NCI-H1105 treated with DMSO at 0.1 percent for 48 hours (cell line): ENCODE results near the gene MRPL20.
"Not testable (repeated sequence)": the region's sequence is repeated elsewhere in the genome, so short reads cannot be mapped to it uniquely, and the experiment has no call there.

ENCODE experiments used
- DNase-seq: peaks from one replicate; lab custom pipeline; 2025; lab: John Stamatoyannopoulos, UW

The MRPL20 gene

DNA sequence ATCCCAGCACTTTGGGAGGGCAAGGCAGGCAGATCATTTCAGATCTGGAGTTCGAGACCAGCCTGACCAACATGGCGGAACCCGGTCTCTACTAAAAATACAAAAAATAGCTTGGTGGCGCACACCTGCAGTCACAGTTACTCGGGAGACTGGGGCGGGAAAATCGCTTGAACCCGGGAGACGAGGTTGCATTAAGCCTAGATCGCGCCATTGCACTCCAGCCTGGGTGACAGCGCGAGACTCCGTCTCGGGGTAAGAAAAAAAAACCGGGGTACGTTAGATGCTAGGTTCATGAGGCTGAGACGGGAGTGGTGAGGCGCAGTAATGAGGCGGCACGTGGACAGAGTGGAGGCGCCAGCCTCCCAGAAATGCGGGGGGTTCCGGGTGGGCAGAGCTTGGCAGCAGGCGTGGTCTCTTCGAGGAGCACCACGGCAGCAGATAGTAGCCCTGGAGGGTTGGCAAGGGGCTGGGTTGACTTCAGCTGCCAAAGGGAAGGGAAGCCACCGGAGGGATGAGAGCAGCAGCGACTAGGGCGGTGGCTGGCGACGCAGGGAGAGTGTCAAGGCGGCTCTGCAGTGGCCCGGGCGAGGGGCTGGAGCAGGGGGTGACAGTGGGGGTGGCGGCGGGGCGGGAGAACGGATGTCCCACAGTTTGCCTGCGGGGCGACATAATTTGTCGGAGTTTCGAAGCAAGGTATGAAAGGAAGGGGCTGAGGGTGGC lies 832 bp downstream of the MRPL20 start:
- DNase-seq, result no peak

DNA sequence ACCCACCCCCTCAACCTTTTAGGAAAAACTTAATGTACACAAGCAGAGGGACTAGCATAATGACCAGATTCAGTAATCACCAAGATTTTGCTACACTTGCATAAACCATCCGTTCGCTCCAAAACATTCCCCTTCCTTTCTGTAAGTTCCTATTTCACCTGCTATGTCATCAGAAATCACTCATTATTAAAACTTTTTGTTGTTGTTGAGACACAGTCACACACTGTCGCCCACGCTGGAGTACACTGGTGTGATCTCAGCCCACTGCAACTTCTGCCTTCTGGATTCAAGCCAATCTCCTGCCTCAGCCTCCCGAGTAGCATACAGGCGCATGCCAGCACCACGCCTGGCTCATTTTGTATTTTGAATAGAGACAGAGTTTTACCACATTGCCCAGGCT lies 3.4 kb downstream of the MRPL20 start:
- DNase-seq, result no peak

DNA sequence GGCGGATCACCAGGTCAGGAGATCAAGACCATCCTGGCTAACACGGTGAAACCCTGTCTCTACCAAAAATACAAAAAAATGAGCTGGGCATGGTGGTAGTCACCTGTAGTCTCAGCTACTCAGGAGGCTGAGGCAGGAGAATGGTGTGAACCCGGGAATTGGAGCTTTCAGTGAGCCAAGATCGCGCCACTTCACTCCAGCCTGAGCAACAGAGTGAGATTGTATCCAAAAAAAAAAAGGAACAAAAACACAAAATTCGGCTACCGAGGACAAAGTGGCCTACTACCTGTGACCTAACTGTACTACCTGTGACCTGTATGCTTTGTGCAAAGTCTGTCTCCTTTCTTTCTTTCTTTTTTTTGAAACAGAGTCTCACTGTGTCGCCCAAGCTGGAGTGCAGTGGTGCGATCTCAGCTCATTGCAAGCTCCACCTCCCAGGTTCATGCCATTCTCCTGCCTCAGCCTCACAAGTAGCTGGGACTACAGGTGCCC lies 4.1 kb downstream of the MRPL20 start:
- not testable (repeated sequence) for DNase-seq

DNA sequence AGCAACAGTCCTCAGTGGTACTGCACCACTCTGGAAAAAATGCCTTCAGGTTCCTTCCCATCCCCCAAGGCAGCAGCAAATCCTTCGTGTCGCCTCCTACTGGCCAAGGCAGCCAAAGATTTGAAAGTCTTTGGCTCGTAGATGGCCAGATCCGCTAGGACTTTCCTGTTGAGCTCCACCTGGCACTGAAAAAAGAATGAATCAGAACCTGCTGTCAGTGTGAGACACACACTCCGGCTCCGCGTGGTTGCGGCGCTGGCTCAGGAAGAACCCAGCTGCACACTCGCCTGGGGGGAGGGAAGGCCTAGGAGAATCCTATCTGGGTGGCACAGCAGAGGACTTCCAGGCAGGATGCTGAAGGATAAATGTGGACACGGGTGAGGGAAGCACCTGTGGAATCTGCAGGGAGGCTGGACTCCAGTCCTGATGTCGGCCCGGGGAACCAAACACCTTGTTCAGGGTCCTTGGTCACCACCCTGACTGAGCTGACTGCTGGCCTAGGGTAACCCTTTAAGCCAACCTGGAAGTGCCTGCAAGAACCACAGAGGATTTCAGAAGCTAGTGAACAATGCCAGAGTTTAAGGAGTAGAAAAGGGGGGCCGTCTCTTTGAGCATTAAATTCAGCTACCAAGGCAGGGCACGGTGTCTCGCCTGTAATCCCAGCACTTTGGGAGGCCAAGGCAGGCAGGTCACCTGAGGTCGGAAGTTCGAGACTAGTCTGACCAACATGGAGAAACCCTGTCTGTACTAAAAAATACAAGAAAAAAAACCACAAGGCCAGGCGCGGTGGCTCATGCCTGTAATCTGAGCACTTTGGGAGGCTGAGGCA lies 4.8 kb downstream of the MRPL20 start:
- peak; percentile 4 for DNase-seq

DNA sequence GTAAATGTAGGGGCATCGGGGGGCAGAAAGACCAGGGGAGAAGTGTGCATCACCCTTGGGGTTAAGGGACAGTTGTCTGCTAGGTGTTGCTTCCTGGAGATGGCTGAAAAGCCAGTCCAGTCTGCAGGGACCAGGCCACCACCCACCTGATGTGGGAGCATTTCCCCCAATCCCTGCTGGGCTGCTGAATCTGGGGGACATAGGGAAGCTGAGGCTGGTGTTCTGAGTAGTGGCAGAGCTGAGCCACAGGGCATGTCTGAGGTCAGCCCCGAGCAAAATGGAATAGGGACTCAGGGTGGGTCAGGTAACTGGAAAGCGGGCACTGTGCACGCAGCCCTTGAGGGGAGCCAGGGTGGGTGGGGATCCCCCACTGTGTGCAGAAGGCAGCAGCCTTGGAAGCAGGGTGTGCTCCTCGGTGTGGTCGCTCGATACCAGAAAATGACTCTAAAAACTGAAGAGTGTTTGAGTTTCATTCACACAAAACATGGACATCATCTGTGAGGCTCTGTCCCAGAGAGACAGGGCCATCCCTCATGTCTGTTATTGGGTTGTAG lies 5.6 kb downstream of the MRPL20 start:
- no peak for DNase-seq

DNA sequence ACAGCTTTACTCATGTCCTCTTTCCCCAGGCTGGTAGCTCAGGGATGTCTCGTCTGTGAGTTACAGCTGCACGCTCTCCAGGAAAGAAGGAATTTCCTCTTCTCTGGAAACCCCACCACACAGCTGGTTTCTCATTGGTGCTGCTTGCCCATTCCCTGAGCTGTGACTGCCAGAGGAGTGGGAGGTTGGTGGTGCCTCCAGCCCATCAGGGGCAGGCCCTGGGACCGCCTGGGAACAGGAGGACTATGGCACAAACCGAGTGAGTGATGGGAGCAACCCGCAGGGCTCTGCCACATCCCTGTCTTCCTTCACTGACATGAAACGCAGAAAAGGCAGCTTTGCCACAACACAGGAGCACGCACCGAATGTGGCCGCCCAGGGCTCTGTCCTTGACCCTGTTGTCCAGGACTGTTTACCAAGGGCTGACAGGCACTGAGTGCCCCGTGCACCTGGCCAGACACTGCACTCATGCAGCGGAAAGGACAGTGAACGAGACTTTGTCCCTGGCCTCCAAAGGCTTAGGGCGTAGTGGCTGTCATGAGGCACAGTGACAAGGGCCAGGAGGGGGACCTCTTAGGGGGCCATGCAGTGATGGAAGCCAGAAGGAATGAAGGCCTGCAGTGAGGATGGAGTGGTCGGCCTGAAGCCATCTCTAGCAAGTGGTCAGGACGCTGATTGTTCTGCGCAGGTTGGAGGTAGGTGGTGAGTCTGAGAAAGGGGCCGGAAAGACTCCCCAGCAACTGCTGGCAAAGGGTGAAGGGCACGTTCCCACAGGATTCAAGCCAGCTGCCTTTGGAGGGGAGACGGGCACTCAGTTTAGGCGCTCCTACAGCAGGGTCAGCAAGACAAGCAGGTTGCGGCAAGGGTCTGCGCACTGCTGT lies 6.3 kb downstream of the MRPL20 start:
- DNase-seq, result no peak

DNA sequence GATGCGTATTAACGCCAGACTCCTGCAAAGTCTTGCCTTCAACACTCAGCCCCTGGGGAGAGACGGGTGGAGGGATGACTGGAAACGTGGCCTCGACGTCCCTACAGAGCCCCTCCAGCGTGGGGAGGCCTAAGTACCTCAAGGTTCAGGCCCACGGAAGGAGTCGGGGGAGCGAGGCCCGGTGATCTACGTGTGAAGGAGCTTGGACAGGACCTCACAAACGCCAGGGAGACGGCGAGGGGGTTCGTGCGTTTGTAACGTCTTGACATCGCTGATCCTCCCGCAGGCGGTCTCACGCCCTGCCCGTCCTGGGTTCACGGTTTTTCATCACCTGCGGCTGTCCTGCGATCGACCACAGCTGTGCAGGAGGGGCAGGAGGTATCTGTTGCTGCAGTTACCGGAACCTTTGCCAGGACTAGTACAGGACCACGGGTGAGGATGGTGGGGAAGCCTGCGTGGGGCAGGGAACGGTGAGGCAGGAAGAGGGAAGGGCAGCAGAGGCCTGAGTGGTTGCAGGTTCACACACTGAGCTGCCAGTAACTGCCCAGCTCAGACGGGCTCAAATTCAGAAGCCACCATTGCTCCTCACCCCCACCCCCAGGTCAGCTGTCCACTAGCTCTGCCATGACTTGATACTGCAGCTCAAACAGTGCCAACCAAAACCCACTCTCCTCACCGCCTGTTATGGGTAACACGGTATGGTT lies 7.1 kb downstream of the MRPL20 start:
- DNase-seq, result no peak

DNA sequence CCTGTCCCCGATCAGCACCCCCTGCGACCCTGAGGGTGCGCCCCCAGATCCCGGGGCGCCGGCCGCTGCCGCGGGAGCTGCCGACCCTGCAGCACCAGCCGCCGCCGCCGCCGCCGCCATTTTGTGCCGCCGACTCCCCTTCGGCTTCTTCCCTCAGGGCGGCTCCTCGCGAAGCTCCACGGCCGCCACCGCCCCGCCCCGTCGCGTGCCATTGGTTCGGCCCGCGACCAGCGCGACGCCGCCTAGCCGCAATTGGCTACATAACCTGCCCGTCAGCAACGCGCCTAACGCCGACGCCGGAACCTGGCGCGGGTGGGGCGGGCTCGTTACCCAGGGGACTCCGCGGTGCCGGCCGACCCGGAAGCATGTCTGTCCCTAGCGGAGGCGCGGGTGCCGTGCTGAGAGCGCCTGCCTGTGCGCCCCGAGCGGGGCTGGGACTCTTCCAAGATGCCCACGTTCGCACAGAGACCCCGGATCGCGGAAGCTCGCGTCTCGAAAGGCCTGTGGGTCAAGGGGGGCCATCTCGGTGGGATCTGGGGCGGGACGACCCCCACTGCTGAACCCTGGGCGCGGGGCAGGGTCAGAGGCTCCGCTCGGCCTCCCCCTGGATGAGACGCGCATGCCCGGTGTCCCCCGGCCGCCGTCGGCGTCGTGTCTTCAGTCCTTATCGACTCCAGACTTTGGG lies 7.8 kb downstream of the MRPL20 start, which contains the start of gene CCNL2:
TSS of gene CCNL2 (minus strand) at position 149 of the 685 bp plus-strand sequence. CDS start at position 120, 29 bp downstream.
- DNase-seq, result peak; percentile 95

DNA sequence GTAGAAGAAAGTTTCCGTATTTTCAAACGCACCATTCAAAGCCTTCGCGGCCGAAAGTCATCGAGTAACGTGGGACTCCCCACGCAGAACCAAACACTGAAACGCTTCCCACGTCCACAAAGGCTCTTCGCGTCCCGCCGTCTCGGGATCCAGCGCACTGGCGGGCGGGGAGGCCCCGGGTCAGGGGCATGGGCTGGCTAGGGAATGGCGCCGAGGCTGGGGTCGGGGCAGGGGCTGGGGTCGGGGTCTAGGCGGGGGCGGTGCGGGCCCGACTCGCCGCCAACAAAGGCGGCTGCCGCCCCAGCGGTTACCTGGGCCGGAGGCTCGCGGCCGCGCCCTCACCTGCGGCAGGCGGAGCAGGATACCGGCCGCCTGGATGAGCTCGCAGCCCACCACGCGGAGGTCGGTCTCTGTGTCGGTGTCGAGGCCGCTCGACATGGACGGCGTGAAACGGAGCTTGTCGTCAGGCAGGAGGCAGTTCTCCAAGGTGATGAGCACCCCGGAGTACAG lies 8.4 kb downstream of the MRPL20 start:
- DNase-seq, result no peak

DNA sequence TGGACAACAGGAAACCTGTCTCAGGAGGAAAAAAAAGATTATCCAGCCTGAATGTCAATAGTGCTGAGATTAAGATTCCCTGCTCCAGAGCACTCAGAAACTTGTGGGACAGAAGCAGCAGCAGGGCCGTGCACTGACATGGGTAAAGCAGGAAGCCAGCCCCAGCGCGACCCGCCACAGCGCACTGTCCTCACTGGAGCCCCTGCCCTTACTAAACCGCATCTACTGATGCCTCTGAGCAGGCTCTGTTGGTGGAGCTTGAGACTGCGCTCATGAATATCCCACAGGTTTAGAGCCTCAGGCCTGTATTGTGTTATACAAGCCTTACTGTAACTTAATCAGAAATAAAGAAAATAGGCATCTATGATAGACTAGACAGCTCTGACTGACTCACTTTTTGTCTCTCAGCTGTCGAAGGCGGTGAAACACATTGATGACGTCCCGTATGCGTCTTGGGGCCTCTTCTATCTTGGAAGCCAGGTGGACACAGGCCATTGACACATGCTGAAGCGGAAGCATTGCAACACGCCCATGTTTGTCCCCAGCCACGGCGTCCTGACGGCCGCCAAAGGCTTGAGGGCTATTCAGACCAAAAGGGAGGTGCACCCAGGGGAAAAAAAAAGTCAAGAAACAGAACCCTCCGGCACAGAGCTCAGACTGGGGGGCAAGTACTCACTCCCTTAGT lies 9.1 kb downstream of the MRPL20 start:
- no peak for DNase-seq

DNA sequence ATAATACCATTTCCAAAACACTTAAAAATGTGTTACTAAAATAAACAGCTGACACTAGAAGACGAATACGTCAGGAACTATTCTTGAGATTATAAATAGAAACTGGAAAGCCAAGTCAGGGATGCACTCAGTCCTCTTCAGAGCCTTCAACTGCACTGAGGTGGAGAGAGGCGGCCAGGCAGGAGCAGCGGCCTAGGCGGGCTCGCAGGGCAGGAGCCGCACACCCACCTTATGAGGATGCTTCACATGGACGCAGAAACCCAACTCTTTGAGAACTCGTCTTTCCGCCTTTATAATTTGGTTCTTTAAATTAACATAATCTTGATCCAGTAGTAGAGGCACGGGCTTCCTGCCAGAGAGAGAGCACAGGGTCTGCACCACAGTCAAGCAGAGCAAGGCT lies 11.9 kb downstream of the MRPL20 start:
- DNase-seq, result no peak

DNA sequence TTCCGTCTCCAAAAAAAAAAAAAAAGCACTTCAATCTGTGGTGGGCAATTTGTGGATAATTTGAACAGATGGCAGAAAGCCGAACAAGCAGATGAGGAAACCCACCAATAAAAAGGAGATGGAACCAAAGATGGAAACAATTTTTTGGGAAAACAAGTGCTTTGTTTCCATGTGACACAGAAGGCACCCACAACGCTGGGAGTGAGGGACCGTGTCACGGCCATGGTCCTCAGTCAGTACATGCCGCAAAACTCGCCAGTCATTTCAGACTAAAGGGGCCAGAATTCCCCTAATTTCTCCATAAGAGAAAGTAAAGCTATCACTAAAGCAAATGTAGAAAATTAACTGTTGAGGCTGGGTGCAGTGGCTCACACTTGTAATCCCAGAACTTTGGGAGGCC lies 13.0 kb downstream of the MRPL20 start:
- DNase-seq, result no peak

DNA sequence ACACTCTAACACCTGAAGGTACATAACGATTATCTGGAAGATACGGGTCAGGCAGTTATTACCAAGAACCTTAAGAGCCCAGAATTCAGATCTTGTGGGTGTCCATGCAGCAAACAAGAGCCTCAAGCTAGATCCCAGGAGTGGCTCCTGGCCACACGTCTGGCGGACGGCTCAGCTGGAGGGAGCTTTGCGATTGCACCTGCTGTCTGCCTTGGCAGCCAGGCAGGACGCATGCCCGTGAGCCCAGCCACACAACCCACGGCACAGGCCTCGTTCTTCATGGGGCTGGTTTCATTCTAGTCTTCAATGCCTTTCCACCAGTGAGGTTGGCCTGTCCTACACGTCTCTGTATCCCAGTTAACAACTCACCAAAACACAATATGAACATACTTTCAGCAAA lies 13.7 kb downstream of the MRPL20 start:
- DNase-seq, result no peak

DNA sequence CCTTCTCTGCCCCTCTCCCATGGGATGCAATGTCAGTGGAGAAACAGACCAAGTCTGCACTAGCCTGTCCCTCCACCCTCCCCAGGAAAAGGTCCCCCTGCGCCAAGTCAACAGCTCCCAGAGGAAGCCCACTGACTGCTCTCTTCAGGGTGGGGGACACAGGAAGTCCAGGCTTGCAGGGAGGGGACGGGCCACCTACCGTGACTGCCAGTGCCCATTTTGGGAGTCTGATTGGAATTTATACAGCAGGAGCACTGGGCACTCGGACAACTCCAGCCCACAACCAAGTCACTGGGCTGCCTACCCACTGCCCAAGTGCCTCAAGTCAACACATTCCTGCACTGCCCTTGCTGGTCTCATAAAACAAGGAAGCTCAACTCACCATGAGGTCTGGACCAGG lies 14.1 kb downstream of the MRPL20 start:
- DNase-seq, result no peak

DNA sequence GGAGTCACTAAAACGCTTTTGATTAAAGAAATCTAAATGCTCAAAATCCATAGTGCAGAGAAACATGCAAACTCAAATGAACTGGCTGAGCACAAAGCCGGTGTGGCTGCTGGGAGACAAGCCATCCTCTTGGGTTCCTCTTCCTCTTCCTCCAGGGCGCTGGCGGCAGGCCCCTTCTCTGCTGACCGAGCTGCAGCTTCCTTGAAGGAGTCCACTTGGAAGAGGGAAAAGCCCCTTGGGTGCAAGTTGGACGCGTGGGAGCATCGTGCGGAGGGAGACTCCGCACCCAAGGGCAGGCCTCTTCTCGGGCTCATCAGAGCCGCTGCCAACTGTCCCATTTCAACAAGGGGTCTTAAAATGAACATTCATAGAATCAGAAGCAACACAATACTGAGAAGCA lies 15.9 kb downstream of the MRPL20 start:
- DNase-seq, result no peak

DNA sequence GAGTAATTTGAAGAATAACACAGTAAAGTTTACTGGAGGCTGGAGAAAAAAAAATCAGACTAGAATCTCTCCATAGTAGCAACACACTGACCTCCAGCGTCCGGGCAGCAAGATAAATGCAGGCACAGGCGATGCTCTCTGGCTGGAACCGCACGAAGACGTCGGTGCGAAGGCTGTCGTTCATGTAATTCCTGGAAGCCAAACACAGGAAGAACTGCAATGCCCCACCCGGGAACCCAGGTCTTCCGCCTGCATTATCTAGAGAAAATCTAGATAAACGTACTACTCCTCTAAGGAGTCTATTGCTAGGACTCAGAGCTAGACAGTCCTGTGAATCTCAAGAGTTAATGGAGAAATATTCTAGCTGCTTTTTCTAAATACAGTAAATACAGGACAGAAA lies 16.4 kb downstream of the MRPL20 start:
- no peak for DNase-seq

DNA sequence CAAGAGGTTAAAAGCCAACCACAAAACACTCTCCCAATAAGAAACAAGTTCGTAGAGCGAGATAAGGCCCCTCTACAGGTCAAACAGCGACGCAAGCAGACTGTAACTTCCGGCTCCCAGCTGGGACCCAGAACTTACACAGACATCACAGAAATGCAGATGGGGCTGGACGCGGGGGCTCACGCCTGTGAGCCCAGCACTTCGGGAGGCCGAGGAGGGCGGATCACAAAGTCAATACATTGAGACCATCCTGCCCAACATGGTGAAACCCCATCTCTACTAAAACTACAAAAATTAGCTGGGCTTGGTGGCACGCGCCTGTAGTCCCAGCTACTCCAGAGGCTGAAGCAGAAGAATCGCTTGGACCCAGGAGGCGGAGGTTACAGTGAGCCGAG lies 19.0 kb downstream of the MRPL20 start:
- DNase-seq, result no peak

DNA sequence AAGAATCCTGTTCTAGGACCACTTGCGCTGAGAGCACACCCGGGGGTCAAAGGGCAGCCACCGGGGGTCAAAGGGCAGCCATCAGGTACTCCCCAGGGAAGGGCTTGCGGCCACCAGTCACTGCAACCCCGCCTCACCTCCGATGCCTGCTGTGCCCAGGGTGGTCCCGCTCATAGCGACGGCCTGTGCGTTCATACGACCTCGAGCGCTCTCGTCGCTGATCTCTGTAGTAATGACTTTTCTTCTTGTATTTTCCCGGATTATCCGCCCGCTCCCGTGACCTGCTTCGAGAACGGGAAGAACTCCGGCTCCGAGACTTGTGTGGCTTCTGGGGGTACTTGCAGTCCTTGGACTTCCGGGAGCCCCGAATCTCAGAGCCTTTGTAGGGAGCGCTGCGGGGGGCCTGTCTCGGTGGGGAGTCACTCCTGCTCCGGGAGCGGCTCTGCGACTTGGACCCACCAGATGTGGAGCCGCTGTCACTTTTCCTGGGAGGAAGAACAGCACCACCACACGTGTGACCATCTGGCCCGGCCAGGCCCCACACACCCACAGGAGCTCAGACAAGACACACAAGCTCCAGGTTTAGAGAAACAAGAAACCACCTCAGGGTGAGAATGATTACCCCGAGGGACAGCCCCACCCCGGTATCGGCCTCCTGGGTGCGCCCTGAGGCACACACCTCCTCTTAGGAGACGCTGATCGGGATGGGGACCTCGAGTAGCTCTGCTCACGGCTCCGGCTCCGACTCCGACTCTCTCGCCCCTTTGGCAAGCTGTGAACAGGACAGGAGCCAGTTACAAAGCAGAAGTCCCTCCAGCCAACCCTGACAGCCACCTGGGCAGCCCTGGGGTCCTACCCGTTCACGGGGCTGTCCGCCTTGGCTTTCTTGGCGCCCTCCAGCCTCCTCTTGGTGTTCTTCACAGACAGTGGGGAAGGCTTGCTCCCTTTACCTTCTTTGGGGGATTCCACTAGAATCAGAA lies 19.7 kb downstream of the MRPL20 start:
- no peak for DNase-seq

DNA sequence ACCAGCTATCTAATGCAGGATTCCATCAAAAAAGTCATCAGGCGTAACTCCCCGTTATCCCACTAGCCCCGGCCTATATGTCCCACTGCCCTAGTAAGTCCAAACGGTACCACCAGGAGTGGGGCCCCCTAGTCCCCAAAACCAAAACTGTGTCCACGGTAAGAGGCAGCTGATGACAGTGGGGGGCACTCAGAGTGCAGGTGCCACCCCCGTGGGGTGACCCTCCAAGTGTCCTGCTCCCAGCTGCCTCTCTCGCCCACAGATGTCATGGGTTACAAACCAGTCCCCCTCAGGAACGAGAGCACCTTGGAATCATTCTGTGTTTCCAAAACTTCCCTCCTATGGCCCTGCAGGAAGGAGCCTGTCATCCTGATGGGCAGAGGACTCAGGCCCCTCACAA lies 21.2 kb downstream of the MRPL20 start:
- DNase-seq, result no peak
